SJSA1 (cell line): ENCODE data around the gene CUBN. TPM values are rescaled to one million over a fixed set of nuclear protein-coding genes. Genes with fewer than 3 reads are reported as not detected.

Experiments used
- DNase-seq, 2 experiments: peaks; one replicate each; pipeline ENCODE4 v3.0.0-alpha.2; 2015 to 2020; ENCODE audit warnings: low spot score in 2 of 2, low read depth in 1 of 2
- H3K27ac ChIP-seq: fragments of 250-450 bp; sonication (Bioruptor Pico); 2 replicates; pipeline ENCODE4 v1.5.1; 2020; ENCODE audit warnings: mild to moderate bottlenecking, moderate library complexity
- H3K27me3 ChIP-seq: fragments of 250-450 bp; sonication (Bioruptor Pico); replicated peaks from 2 replicates; pipeline ENCODE4 v1.5.1; 2020; ENCODE audit warnings: mild to moderate bottlenecking, moderate library complexity
- H3K36me3 ChIP-seq: fragments of 250-450 bp; sonication (Bioruptor Pico); 2 replicates; pipeline ENCODE4 v1.5.1; 2020; ENCODE audit warnings: mild to moderate bottlenecking
- H3K4me1 ChIP-seq: fragments of 250-450 bp; sonication (Bioruptor Pico); replicated peaks from 2 replicates; pipeline ENCODE4 v1.6.1; 2021; ENCODE audit warnings: mild to moderate bottlenecking
- H3K4me3 ChIP-seq: fragments of 250-450 bp; sonication (Bioruptor Pico); 2 replicates; pipeline ENCODE4 v1.5.1; 2020; ENCODE audit warnings: mild to moderate bottlenecking
- H3K9me3 ChIP-seq: fragments of 250-450 bp; sonication (Bioruptor Pico); replicated peaks from 2 replicates; pipeline ENCODE4 v1.5.1; 2020; ENCODE audit warnings: mild to moderate bottlenecking
- total RNA-seq: library from RNA; depleted of rRNA; stranded (reverse); fragments of >200 nt; shearing (Covaris generic); gene quantifications from 2 replicates; pipeline ENCODE4 v1.2.3, GENCODE V29; 2014

The CUBN gene
- total RNA-seq, 1 experiment from 2014 or later: 0.74 TPM

DNA sequence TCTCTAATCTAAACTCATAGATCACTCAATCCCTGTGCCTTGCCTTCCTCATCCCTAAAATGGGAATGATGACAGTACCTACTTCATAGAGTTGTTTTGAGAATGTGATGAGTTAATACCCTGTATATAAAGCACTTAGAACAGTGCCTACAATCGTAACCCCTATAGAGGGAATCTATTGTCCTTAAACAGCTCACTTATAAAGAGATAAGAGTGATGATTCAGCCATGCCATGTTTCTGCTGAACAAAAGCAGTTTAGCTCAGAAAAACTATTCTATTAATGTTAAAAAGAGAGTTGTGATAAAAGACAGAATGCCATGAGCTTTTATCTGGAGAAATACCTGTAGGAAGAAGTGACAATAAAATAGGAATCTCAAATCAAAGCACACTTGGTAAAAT is 63.6 kb downstream of the CUBN start:
- peaks cover 41% of the 10 kb centered on the region for H3K4me1 ChIP-seq
- H3K27ac ChIP-seq: no peak overlapping the region
- H3K36me3 ChIP-seq: no peaks in the 10 kb centered on the region
- no peak for DNase-seq
- H3K27me3 ChIP-seq: no peaks in the 10 kb centered on the region
- H3K9me3 ChIP-seq: no peaks in the 10 kb centered on the region
- no peak overlapping the region for H3K4me3 ChIP-seq

GRCh38 chr10:17065273-17065672 is 64.3 kb downstream of the CUBN start:
- H3K9me3 ChIP-seq: no peaks in the 10 kb centered on the region
- H3K27me3 ChIP-seq: no peaks in the 10 kb centered on the region
- H3K4me1 ChIP-seq: peaks cover 48% of the 10 kb centered on the region
- no peak for DNase-seq
- H3K4me3 ChIP-seq: no peak overlapping the region
- H3K36me3 ChIP-seq: no peaks in the 10 kb centered on the region
- no peak overlapping the region for H3K27ac ChIP-seq

GRCh38 chr10:17064435-17064834 is 65.2 kb downstream of the CUBN start:
- no peaks in the 10 kb centered on the region for H3K27me3 ChIP-seq
- H3K36me3 ChIP-seq: no peaks in the 10 kb centered on the region
- no peak for DNase-seq
- H3K9me3 ChIP-seq: no peaks in the 10 kb centered on the region
- H3K27ac ChIP-seq: no peak overlapping the region
- H3K4me1 ChIP-seq: peaks cover 57% of the 10 kb centered on the region
- H3K4me3 ChIP-seq: no peak overlapping the region

GRCh38 chr10:17062955-17063484 is 66.6 kb downstream of the CUBN start:
- DNase-seq: peak; percentile 88
- peaks cover 65% of the 10 kb centered on the region for H3K4me1 ChIP-seq
- no peaks in the 10 kb centered on the region for H3K9me3 ChIP-seq
- H3K4me3 ChIP-seq: peak overlapping the region; percentile 6
- H3K36me3 ChIP-seq: no peaks in the 10 kb centered on the region
- H3K27ac ChIP-seq: peak overlapping the region; percentile 99
- no peaks in the 10 kb centered on the region for H3K27me3 ChIP-seq

GRCh38 chr10:17062493-17062892 is 67.1 kb downstream of the CUBN start:
- DNase-seq: peak; percentile 57 to 94
- no peaks in the 10 kb centered on the region for H3K9me3 ChIP-seq
- no peaks in the 10 kb centered on the region for H3K27me3 ChIP-seq
- H3K4me3 ChIP-seq: peak overlapping the region; percentile 6
- H3K36me3 ChIP-seq: no peaks in the 10 kb centered on the region
- peaks cover 61% of the 10 kb centered on the region for H3K4me1 ChIP-seq
- H3K27ac ChIP-seq: peak overlapping the region; percentile 99

DNA sequence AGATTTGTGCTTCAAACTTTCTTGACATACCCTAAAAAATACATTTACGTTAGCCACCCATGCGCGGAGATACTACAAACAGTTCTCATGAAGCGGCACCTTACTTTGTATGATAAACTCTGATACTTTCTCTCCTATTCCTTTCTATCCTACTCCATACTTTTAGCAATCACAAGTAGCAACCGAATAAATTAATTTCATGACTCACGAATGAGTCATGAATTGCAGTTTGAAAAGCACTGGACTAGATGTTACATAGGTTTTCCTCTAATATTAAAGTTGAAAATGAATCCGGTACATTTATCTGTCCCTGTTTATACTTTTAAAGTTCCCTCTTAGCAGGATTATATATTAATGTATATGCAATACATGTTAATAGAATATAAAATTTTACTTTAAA is 67.6 kb downstream of the CUBN start:
- H3K9me3 ChIP-seq: no peaks in the 10 kb centered on the region
- no peaks in the 10 kb centered on the region for H3K36me3 ChIP-seq
- peak in 1 of 2 experiments; percentile 92 for DNase-seq
- H3K27ac ChIP-seq: peak overlapping the region; percentile 99
- peaks cover 65% of the 10 kb centered on the region for H3K4me1 ChIP-seq
- no peaks in the 10 kb centered on the region for H3K27me3 ChIP-seq
- H3K4me3 ChIP-seq: no peak overlapping the region

DNA sequence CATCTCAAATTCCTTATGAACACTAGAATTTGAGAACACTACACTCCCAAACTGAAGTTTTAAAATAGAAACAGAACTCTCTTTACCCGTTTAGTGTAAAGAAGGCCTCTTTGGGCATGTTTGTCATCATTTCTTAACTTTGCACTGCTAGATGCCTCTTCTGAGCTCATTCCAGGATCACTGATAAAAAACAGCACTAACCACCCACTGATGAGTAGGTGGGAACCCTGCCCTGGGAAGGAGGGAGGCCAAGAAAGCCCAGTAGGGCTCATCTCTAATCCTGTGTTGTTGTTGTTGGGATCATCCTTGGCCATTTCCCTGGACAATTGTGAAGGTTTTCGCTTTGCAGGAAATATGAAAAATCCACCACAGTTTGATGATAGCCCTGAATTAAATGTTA is 68.2 kb downstream of the CUBN start:
- peaks cover 71% of the 10 kb centered on the region for H3K4me1 ChIP-seq
- no peak overlapping the region for H3K4me3 ChIP-seq
- DNase-seq: no peak
- H3K36me3 ChIP-seq: no peaks in the 10 kb centered on the region
- H3K27me3 ChIP-seq: no peaks in the 10 kb centered on the region
- peak overlapping the region; percentile 99 for H3K27ac ChIP-seq
- H3K9me3 ChIP-seq: no peaks in the 10 kb centered on the region

- H3K36me3 ChIP-seq: no peaks in the 10 kb centered on the region
- H3K4me1 ChIP-seq: peaks cover 69% of the 10 kb centered on the region
- no peak for DNase-seq
- H3K27ac ChIP-seq: no peak overlapping the region
- no peaks in the 10 kb centered on the region for H3K9me3 ChIP-seq
- no peaks in the 10 kb centered on the region for H3K27me3 ChIP-seq
- no peak overlapping the region for H3K4me3 ChIP-seq
Measured at GRCh38 chr10:17060289-17060688, 69.3 kb downstream of the CUBN start.

- Histone ChIP-seq H3K27me3 (no peaks in the 10 kb centered on the region), H3K4me1 (peaks cover 69% of the 10 kb centered on the region), H3K9me3 (no peaks in the 10 kb centered on the region), H3K4me3 (no peak overlapping the region), H3K27ac (peak overlapping the region; percentile 71), H3K36me3 (no peaks in the 10 kb centered on the region)
- DNase-seq: peak in 1 of 2 experiments; percentile 83
Measured at GRCh38 chr10:17059197-17059688, 70.4 kb downstream of the CUBN start.

DNA sequence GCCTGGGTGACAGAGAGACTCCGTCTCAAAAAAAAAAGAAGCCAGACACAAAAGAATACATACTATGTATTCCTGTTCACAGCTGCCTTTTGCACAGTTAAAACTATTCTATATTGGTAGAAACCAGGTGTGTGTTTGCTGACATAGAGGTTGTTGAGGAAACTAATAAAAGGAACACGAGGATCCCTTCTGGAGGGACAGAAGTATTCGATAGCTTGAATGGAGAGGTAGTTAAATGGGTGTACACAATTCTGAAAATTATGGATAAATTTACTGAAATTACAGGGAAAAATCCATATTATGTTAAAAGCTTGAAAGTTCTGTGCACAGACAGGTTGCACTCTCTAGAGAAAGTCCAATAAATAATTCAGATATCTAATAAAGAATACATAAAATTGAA is 71.5 kb downstream of the CUBN start:
- no peaks in the 10 kb centered on the region for H3K9me3 ChIP-seq
- DNase-seq: no peak
- H3K27ac ChIP-seq: no peak overlapping the region
- peaks cover 59% of the 10 kb centered on the region for H3K4me1 ChIP-seq
- H3K27me3 ChIP-seq: no peaks in the 10 kb centered on the region
- H3K36me3 ChIP-seq: no peaks in the 10 kb centered on the region
- no peak overlapping the region for H3K4me3 ChIP-seq

GRCh38 chr10:17056781-17057428 is 72.7 kb downstream of the CUBN start:
- peak in 1 of 2 experiments; percentile 61 for DNase-seq
- 0 out of 2 replicates have a peak, but pooled peaks cover 2% of the 10 kb centered on the region for H3K9me3 ChIP-seq
- no peaks in the 10 kb centered on the region for H3K27me3 ChIP-seq
- no peaks in the 10 kb centered on the region for H3K36me3 ChIP-seq
- H3K27ac ChIP-seq: no peak overlapping the region
- H3K4me1 ChIP-seq: peaks cover 47% of the 10 kb centered on the region
- H3K4me3 ChIP-seq: no peak overlapping the region

DNA sequence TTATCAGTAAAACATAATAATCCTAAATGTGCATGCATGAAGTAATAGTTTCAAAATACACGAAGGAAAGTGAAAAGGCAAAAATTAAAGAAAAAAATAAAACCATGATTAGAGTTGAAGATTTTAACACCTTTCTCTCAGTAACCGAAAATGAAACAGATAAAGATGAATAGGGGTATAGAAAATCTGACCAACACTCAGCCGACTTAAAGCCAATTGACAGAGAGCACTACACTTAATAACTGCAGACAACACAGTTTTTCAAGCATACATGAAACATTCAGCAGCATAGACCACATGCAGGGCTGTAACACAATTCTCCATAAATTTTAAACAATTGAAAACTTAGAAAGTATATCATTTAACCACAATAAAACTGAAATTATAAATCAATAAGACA is 76.1 kb downstream of the CUBN start:
- Histone ChIP-seq H3K4me3 (no peak overlapping the region), H3K27me3 (no peaks in the 10 kb centered on the region), H3K4me1 (peaks cover 18% of the 10 kb centered on the region), H3K9me3 (0 out of 2 replicates have a peak, but pooled peaks cover 4% of the 10 kb centered on the region), H3K36me3 (no peaks in the 10 kb centered on the region), H3K27ac (no peak overlapping the region)
- DNase-seq: no peak

DNA sequence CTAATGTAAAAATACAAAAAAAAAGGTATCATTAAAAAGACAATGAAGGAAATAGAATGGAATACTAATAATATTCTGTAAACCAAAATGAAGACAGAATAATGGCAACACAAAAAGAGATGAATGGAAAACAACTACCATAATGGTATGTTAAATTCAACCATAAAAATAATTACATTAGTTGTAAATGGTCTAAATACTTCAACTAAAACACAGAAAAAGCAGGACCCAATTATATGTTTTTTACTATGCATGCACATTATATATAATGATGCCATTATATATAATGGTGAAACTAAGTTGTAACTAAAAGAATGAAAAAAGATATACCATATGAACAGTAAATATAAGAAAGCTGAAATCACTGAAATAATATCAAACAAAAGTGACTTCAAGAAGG is 76.5 kb downstream of the CUBN start:
- peaks cover 18% of the 10 kb centered on the region for H3K4me1 ChIP-seq
- H3K27ac ChIP-seq: no peak overlapping the region
- H3K4me3 ChIP-seq: no peak overlapping the region
- no peak for DNase-seq
- H3K36me3 ChIP-seq: no peaks in the 10 kb centered on the region
- H3K27me3 ChIP-seq: no peaks in the 10 kb centered on the region
- H3K9me3 ChIP-seq: 0 out of 2 replicates have a peak, but pooled peaks cover 4% of the 10 kb centered on the region

DNA sequence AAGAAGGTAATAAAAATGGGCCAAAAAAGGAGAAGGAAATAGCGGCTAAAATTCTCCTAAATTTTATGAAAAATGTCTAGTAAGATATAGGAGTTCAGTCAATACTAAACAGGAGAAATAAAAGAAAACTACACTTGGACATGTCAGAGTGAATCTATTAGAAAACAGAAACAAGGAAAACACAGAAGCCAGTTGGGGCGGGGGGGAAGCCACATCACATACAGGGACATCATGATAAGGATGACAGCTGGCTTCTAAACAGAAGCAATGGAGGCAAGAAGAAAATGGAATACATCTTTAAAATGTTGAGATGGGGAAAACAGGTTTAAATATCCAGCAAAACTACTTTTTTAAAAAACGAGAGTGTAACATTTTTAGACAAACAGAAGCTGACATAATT is 77.8 kb downstream of the CUBN start:
- Histone ChIP-seq H3K4me3 (no peak overlapping the region), H3K36me3 (no peaks in the 10 kb centered on the region), H3K9me3 (0 out of 2 replicates have a peak, but pooled peaks cover 4% of the 10 kb centered on the region), H3K4me1 (peaks cover 13% of the 10 kb centered on the region), H3K27ac (no peak overlapping the region), H3K27me3 (no peaks in the 10 kb centered on the region)
- no peak for DNase-seq
